Stimulated activated memory B cell treated with anti-CD40 and anti-IgM and Interleukin-4, amounts not matched to agents 10 μg/mL and 1 μg/mL and 100 μg/mL, for 72 hours (primary cell): ENCODE measurements around the gene CDK9.
A peak's percentile ranks its signal among the peaks of the same experiment; 100 is the strongest.
"Not testable (repeated sequence)": the region's sequence is repeated elsewhere in the genome, so short reads cannot be mapped to it uniquely, and the experiment has no call there.

Experiments used
- ATAC-seq: fragments of 150-1000 bp; cut with Tn5 transposase; 2 replicates; pipeline ENCODE4 v1.10.0; 2021
- H3K27ac Mint-ChIP-seq: one replicate; pipeline ENCODE4 v1.8.0; 2022; ENCODE audit warnings: mild to moderate bottlenecking, mixed read lengths
- H3K27me3 Mint-ChIP-seq: one replicate; pipeline ENCODE4 v1.8.0; 2022; ENCODE audit warnings: mixed read lengths
- H3K36me3 Mint-ChIP-seq: one replicate; pipeline ENCODE4 v1.8.0; 2022; ENCODE audit warnings: mixed read lengths
- H3K4me1 Mint-ChIP-seq: one replicate; pipeline ENCODE4 v1.8.0; 2022; ENCODE audit warnings: mixed read lengths
- H3K4me3 Mint-ChIP-seq: one replicate; pipeline ENCODE4 v1.8.0; 2022; ENCODE audit warnings: mild to moderate bottlenecking, moderate library complexity, mixed read lengths
- H3K9me3 Mint-ChIP-seq: one replicate; pipeline ENCODE4 v1.8.0; 2022; ENCODE audit warnings: mixed read lengths

The CDK9 gene

GRCh38 chr9:127835991-127836516, 50.2 kb downstream of the CDK9 start:
- Mint-ChIP-seq H3K27ac (peak overlapping the region; percentile 75), H3K4me1 (peaks cover 29% of the 10 kb centered on the region)
- peak; percentile 74 for ATAC-seq

GRCh38 chr9:127836561-127836960, 50.7 kb downstream of the CDK9 start:
- not testable (repeated sequence) for H3K36me3 Mint-ChIP-seq, H3K9me3 Mint-ChIP-seq, H3K4me3 Mint-ChIP-seq, ATAC-seq, H3K27me3 Mint-ChIP-seq
- H3K27ac Mint-ChIP-seq, result peak overlapping the region; percentile 75
- peaks cover 29% of the 10 kb centered on the region for H3K4me1 Mint-ChIP-seq

More at GRCh38 chr9:127835991-127836516, 50.2 kb downstream of the CDK9 start:
- Mint-ChIP-seq H3K36me3 (no peaks in the 10 kb centered on the region), H3K9me3 (no peaks in the 10 kb centered on the region), H3K4me3 (no peak overlapping the region), H3K27me3 (no peaks in the 10 kb centered on the region)

DNA sequence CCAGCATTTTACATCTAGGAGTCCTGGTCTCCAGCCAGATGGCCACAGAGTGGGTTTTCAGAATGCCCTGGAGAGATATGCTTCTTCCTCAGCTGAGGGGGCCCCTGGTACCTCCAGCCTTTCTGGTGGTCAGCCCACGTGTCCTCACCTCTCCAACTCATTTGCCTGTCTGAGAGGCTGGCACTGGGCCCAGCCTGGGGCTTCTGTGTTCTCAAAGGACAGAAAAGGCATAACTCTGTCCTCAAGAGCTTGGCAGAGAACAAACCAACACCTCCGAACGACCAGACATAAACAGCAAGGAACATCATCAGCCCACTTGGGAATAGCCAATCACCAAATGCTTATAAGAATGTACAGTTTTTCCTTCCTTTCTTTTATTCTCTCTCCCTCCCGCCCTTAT, 51.5 kb downstream of the CDK9 start:
- ATAC-seq, result no peak
- Mint-ChIP-seq H3K4me1 (peaks cover 29% of the 10 kb centered on the region), H3K9me3 (no peaks in the 10 kb centered on the region), H3K4me3 (no peak overlapping the region), H3K36me3 (no peaks in the 10 kb centered on the region), H3K27me3 (no peaks in the 10 kb centered on the region), H3K27ac (no peak overlapping the region)

- no peak overlapping the region for H3K4me3 Mint-ChIP-seq
- H3K9me3 Mint-ChIP-seq, result no peaks in the 10 kb centered on the region
- H3K4me1 Mint-ChIP-seq, result peaks cover 25% of the 10 kb centered on the region
- H3K27ac Mint-ChIP-seq, result peak overlapping the region; percentile 26
- no peak for ATAC-seq
- no peaks in the 10 kb centered on the region for H3K36me3 Mint-ChIP-seq
- H3K27me3 Mint-ChIP-seq, result no peaks in the 10 kb centered on the region
Measured at GRCh38 chr9:127838375-127839078, 52.7 kb downstream of the CDK9 start.
